ENCODE measurements around the gene FAM184B. TPM values are rescaled to one million over a fixed set of nuclear protein-coding genes. Genes with fewer than 3 reads are reported as not detected.

Gene FAM184B
- total RNA-seq, 1 donor from 2014 or later: not detected

- no peak for DNase-seq (ENCODE audit: extremely low read depth, low read depth, low spot score)
Observed at GRCh38 chr4:17646693-17647092, 134.7 kb downstream of the FAM184B start.

DNA sequence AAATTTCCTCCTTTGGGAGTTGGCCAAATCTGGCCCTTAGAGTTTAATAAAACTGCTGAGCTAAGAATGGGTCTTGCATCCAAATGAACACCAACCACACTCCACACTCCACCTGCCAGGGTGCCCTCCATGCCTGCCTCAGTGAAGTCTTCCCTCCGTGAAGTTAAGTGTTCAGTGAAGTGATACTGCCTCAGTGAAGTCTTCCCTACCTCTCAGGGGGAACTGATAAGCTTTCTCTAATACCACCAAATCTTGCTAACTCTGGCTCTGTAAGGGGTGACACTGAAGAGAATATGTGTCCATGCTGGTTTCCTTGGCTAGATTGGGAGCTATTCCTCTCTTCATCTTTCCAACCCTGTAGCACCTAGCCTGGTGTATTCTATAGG lies 139.0 kb downstream of the FAM184B start:
- no peak for DNase-seq (ENCODE audit: extremely low read depth, low read depth, low spot score)

DNA sequence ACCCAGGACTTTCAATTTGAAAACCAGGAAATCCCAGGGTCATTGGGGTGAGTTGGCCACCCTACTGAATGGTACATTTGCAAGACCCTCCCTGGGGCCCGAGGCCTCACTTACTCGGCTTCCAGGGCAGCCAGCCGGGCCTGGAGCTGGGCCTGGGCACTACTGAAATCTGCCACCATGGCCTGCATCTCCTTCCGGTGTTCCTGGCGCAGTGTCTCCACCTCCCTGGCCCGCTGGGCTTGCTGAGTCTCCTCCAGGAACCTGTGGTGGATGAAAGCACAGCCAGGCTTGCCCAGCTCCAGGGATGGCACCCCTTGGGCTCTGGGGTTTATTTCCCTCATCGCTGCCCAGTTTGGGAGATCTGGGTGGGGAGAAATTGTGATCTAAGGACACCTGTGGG lies 142.3 kb downstream of the FAM184B start:
- DNase-seq (ENCODE audit: extremely low read depth, low read depth, low spot score): no peak

- DNase-seq (ENCODE audit: extremely low read depth, low read depth, low spot score): peak; percentile 9
Observed at GRCh38 chr4:17636696-17637622, 144.5 kb downstream of the FAM184B start.

DNA sequence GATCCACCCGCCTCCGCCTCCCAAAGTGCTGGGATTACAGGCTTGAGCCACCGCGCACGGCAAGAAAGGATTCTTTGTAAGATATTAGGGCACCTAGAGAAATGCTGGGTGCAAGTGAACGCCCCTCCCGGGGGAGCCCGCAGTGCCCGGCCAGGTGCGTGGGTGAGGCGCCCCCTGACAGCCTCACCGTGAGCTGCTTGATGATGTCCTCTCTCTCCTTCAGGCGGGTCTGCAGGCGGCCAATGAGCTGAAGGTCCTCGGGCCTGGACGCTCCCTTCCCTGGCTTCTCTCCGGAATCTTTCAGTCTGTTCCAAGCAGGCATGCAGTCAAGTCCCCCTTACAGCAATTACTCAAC lies 145.1 kb downstream of the FAM184B start:
- DNase-seq (ENCODE audit: extremely low read depth, low read depth, low spot score): no peak

GRCh38 chr4:17635056-17635455 lies 146.4 kb downstream of the FAM184B start:
- no peak for DNase-seq (ENCODE audit: extremely low read depth, low read depth, low spot score)

DNA sequence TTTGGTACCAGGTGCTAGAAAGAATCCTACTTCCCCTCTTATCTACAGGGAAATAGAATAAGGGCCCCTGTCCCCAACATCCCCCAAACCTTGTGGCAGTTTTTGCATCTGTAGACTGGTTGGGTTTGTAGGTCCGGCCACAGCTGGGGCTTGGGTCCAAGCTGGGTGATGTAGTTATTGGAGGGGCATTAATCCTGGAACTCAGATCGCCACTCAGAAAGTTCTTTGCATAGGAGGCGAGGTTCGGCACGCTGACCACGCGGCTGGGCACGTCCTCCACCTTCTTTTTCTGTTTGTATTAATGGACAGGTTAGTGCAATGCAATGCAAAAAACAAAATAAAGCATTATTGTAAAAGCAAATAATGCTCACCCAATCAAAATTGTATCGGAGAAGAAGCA lies 147.8 kb downstream of the FAM184B start:
- no peak for DNase-seq (ENCODE audit: extremely low read depth, low read depth, low spot score)

DNA sequence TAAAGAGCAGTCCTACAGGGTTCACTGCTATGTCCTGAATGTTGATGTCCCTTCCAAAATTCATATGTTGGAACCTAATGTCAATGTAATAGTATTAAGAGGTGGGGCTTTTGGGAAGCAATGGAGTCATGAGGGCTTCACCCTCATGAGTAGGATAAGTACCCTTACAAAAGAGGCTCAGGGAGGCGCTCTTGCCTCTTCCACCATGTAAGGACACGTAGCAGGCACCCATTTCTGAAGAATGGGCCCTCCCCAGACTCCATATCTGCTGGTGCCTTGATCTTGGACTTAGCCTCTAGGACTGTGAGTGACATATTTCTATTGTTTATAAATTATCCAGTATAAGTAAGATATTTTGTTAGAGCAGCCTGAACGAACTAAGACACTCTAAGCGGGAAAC lies 151.2 kb downstream of the FAM184B start:
- DNase-seq (ENCODE audit: extremely low read depth, low read depth, low spot score): no peak

DNA sequence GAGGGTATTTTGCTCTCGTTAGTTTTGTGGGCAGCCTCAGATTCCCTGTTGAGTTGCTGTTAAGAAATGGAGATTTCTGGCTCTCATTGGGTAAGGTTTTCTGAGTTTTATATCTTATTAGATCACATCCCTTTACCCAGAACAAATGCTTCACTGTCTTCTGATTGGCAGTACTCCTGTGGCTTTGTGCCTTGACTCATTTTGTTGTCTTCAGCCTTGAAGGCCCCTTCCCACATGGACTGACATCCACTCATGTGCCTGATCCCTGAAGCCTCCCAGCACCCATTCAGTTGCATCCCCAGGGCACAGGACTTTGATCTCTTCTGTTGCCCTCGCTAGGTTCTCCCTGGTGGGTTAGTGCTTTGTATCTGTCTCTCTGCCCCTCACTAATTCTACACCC lies 156.6 kb downstream of the FAM184B start:
- no peak for DNase-seq (ENCODE audit: extremely low read depth, low read depth, low spot score)

- DNase-seq (ENCODE audit: extremely low read depth, low read depth, low spot score): no peak
Observed at GRCh38 chr4:17623451-17624001, 157.9 kb downstream of the FAM184B start.

DNA sequence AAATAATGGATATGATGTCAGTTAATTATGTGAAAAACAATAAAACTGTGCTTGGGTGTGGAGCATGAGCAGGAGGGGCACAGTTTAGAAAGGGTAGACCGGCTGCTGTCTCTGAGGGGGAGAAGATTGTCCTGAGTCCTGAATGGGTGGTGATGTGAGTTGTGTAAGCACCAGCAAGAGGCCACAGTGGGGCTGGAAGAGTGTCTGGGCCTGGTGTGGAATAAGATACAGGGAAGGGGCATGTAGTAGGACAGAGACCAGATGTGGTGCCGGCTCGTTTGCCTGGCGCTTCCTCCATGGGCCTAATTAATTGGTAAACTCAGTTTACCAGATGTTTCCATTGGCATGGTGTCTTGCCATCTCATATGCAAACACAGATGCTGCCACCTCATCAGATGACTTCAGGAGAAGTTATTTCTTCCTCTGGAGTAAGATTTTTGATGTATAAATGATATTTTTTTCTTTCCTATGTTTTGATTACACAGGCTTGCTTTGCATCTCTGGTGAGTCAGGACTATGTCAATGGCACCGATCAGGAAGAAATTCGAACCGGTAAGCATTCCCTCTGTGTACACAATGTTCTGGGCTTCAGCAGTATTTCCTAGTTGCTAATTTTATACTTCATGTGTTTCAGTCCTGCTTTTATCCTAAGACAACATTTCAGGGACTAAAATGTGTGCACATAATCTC lies 161.9 kb downstream of the FAM184B start:
- DNase-seq (ENCODE audit: extremely low read depth, low read depth, low spot score): no peak

DNA sequence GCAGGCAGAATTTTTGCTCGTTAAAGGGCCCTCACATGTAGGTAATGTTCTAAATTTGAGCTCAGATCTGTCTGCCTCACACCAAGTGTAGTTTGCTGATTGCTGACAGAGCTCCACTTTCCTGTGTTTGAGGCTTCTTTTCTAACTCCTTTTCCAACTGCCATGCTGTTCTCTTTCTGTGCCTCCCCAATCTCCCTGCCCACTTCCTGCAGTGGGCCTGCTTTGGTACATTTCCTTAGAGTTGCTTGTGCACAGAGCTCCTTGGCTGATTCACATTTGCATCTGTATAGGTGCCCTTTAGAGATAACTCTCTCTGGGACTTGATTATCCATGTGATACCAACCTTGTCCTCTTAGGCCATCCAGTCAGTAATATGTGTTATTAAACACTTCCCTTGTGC lies 162.5 kb downstream of the FAM184B start:
- DNase-seq (ENCODE audit: extremely low read depth, low read depth, low spot score): no peak

DNA sequence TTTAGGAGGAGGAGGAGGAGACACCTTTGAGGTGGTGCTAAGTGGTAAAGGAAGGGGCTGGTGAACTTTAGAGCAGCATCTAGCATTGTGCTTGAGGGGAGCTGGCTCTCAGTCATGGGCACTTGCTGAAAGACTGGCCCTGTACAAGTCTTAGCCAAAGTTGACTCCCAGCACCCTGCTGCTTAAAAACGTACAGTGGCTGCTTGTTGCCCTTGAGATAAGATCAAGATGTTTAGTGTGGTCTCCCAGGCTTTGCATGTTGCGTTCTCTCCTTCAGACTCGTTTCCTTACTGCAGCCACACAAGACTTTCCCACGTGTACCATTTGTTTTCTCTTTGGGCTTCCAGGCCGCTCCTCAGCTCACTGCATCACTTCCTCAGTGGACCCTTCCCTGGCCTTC lies 165.1 kb downstream of the FAM184B start:
- no peak for DNase-seq (ENCODE audit: extremely low read depth, low read depth, low spot score)

DNA sequence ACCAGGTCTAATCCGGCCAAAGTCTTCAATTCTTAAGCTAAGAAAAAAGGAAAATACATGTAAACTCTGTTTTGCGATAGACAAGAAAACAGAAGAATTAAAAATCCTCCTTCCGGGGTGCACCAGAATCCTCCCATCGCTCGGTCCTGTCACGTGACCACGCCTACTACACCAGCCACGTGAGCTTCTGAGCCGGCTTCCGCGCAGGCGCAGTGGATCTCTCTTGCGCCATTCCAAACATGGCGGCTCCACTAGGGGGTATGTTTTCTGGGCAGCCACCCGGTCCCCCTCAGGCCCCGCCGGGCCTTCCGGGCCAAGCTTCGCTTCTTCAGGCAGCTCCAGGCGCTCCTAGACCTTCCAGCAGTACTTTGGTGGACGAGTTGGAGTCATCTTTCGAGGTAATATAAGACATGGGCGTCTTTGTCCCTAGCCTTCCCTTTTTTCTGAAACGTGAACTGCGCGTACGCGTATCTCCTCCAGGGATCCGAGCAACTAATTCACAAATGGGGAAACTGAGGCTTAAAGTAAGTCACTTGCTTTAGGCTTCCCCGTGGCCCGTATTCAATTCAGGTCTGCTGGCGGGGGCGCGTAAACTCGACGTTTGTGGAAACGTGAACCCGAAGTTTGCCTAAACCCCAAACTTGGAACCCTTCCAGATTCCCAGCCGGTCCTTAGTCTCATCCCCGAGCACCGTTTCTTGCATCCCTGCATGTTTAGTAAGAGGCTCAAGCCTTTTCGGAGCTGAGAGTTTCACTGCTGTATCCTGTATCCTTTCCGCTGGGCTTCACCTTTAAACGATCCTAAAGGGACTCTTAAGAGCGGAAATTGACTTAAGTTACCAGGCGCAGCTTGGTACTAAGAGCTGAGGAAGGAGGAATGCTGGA lies 166.8 kb downstream of the FAM184B start, which contains the start of gene MED28:
Gene MED28, plus strand, starts transcription at position 226 of the 884 bp plus-strand sequence. Its CDS starts 14 bp downstream, at position 240.
- DNase-seq (ENCODE audit: extremely low read depth, low read depth, low spot score): peak; percentile 80

- peak; percentile 54 for DNase-seq (ENCODE audit: extremely low read depth, low read depth, low spot score)
Observed at GRCh38 chr4:17613761-17614415, 167.5 kb downstream of the FAM184B start.

DNA sequence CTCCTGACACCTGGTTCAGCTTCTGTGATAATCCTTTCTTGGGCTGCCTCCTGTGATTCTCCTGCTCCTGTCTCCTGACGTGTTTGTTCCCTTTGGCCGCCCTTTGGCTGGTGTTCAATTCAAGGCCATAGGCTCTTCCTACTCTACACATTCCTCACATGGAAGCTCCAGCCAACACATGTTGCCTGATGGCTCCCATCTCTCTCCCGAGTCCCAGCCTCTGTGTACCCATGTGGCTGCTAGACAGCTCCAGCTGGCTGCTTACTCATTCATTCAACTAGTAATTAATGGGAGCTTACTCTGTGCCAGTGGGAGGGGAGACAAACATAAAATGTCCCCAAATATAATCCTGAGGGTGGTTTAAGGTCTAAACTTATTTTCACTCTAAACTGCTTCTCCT lies 176.2 kb downstream of the FAM184B start:
- no peak for DNase-seq (ENCODE audit: extremely low read depth, low read depth, low spot score)

- DNase-seq (ENCODE audit: extremely low read depth, low read depth, low spot score): no peak
Observed at GRCh38 chr4:17599826-17600225, 181.6 kb downstream of the FAM184B start.

DNA sequence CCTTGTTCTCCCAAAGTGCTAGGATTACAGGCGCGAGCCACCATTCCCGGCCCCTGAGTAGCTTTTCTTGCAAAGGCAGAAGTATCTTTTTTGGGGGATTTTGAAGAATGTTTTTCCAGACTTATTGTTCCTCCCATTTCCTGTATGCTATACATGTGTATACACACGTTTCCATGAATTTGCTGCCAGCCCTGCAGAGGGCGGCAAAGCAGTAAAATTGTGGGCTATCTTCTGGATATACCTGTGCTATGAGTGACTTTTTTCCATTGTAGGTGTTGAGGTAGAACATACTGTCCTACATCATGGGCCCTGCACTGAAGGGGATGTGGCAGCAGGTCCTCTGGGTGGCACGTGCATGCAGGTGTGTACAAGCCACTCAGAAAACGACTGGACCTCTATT lies 183.9 kb downstream of the FAM184B start:
- no peak for DNase-seq (ENCODE audit: extremely low read depth, low read depth, low spot score)

- no peak for DNase-seq (ENCODE audit: extremely low read depth, low read depth, low spot score)
Observed at GRCh38 chr4:17595471-17596005, 185.9 kb downstream of the FAM184B start.

DNA sequence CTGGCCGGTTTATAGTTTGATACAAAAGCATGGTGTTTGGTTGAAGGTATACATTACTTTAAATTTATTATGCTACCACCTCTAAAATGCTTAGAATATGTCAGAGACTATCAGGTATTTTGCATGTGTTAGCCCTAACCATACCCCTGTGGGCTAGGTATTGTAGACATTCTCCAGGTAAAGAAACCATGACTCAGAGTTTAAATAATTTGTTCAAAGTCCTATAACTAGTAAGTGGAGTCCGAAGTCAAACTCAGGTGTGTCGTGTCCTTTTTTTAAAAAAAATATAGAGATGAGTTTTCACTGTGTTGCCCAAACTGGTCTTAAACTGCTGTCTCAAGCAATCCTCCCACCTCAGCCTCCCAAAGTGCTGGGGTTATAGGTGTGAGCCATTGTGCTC lies 192.1 kb downstream of the FAM184B start:
- DNase-seq (ENCODE audit: extremely low read depth, low read depth, low spot score): no peak
